ENCODE measurements around the gene SFMBT2. TPM values are rescaled to one million over a fixed set of nuclear protein-coding genes. Genes with fewer than 3 reads are reported as not detected.

SFMBT2 gene
- total RNA-seq, 2 experiments from 2014 or later, result 31.9 to 32.3 TPM

DNA sequence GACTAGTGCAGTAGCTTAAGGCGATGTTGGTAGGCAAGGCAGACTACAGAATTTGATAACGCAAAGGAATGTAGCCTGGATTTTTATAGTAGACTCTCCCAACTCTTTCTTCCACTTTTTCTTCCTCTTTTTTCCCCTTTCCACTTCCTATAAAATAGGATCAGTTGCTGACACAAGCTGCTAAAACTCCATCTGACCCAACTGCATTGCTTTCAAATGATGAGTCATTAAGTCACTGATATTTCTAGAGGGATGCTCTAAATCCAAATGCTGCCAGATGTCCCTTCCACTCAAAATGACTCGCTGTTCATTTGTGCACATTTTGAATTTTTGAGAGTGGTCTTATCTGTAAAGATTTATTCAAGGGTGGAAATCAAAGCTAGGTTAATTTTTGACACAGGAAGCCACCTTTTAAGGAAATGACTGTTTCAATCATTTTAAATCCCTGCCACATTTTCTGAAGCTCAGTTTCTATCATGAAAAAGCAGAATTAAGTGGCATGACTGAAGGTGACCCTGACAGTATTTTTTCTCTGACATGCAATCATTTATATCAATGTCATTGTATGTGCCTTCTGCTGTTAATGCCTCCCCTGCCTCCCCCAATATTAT, 25.8 kb upstream of the SFMBT2 start:
- H3K4me1 Mint-ChIP-seq, result peaks cover 14% of the 10 kb centered on the region
- H3K9me3 Mint-ChIP-seq, result no peaks in the 10 kb centered on the region
- no peak overlapping the region for H3K4me3 Mint-ChIP-seq
- H3K36me3 Mint-ChIP-seq (ENCODE audit: low read depth), result no peaks in the 10 kb centered on the region
- ChIA-PET CTCF (interaction anchor here (0.6 to 1.5 kb wide), 5 partner anchors 8 to 746 kb away, joined by 3 to 4 read pairs (median 3); no protein-coding TSS in a partner anchor), POLR2A (interaction anchor here (0.7 kb wide), 1 partner anchor 514 kb away, joined by 3 read pairs; no protein-coding TSS in a partner anchor)
- H3K27me3 Mint-ChIP-seq, result peaks cover 17% of the 10 kb centered on the region
- H3K27ac Mint-ChIP-seq, result no peak overlapping the region
- no peak for DNase-seq

- no peak for DNase-seq
- no peaks in the 10 kb centered on the region for H3K36me3 Mint-ChIP-seq (ENCODE audit: low read depth)
- no peak overlapping the region for H3K27ac Mint-ChIP-seq
- peaks cover 14% of the 10 kb centered on the region for H3K4me1 Mint-ChIP-seq
- no peaks in the 10 kb centered on the region for H3K9me3 Mint-ChIP-seq
- POLR2A ChIA-PET, result interaction anchor here (0.7 kb wide), 1 partner anchor 513 kb away, joined by 3 read pairs; no protein-coding TSS in a partner anchor
- H3K4me3 Mint-ChIP-seq, result no peak overlapping the region
- peaks cover 15% of the 10 kb centered on the region for H3K27me3 Mint-ChIP-seq
- CTCF ChIA-PET, result interaction anchor here (0.6 to 0.8 kb wide), 2 partner anchors 19 to 190 kb away, joined by 3 read pairs; no protein-coding TSS in a partner anchor
Observed at GRCh38 chr10:7435674-7436073, 24.8 kb upstream of the SFMBT2 start.

DNA sequence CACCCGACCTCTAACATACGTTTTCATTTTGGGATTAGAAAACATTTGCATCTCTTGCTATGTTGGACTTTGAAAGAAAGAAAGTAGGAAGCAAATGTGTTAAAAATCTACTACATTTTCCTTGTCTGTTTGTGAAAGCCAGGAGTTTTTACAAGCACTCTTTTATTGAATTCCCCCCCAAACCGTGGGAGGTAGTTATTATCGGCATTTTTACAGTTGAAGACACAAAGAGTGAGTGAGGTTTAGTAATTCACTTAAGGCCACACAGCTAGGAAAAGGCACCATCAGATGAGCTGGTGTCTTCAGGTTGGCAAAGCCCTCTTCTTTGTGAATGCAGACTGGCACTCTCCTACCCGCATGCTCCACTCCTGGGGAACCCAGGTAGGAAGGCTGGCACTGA, 23.5 kb upstream of the SFMBT2 start:
- Mint-ChIP-seq H3K4me1 (peaks cover 14% of the 10 kb centered on the region), H3K36me3 (ENCODE audit: low read depth) (no peaks in the 10 kb centered on the region), H3K27me3 (peaks cover 15% of the 10 kb centered on the region), H3K27ac (no peak overlapping the region), H3K4me3 (no peak overlapping the region), H3K9me3 (no peaks in the 10 kb centered on the region)
- no peak for DNase-seq
- ChIA-PET POLR2A (no interaction called here), CTCF (no interaction called here)

DNA sequence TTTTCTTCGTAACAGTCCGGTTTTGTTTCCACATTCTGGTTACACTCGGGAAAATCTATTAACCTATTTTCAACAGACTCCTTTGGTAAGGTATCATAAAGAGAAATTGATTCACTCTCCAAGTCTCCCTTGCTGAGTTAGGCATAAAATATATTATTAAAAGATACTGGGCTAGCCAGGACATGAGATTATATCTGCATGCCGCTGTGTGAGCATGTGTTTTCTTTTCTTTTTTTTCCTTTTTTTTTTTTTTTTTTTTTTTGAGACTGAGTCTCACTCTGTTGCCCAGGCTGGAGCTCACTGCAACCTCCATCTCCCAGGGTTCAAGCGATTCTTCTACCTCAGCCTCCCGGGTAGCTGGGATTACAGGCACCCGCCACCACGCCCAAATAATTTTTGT, 23.0 kb upstream of the SFMBT2 start:
- Mint-ChIP-seq H3K4me1 (peaks cover 14% of the 10 kb centered on the region), H3K36me3 (ENCODE audit: low read depth) (no peaks in the 10 kb centered on the region), H3K4me3 (no peak overlapping the region), H3K9me3 (no peaks in the 10 kb centered on the region), H3K27ac (no peak overlapping the region), H3K27me3 (peaks cover 15% of the 10 kb centered on the region)
- POLR2A ChIA-PET, result no interaction called here
- CTCF ChIA-PET, result no interaction called here
- DNase-seq, result no peak

- DNase-seq, result no peak
- CTCF ChIA-PET, result no interaction called here
- H3K4me3 Mint-ChIP-seq, result no peak overlapping the region
- H3K9me3 Mint-ChIP-seq, result no peaks in the 10 kb centered on the region
- H3K4me1 Mint-ChIP-seq, result peaks cover 14% of the 10 kb centered on the region
- POLR2A ChIA-PET, result no interaction called here
- no peak overlapping the region for H3K27ac Mint-ChIP-seq
- H3K36me3 Mint-ChIP-seq (ENCODE audit: low read depth), result no peaks in the 10 kb centered on the region
- H3K27me3 Mint-ChIP-seq, result peaks cover 15% of the 10 kb centered on the region
Observed at GRCh38 chr10:7432884-7433726, 22.3 kb upstream of the SFMBT2 start.

DNA sequence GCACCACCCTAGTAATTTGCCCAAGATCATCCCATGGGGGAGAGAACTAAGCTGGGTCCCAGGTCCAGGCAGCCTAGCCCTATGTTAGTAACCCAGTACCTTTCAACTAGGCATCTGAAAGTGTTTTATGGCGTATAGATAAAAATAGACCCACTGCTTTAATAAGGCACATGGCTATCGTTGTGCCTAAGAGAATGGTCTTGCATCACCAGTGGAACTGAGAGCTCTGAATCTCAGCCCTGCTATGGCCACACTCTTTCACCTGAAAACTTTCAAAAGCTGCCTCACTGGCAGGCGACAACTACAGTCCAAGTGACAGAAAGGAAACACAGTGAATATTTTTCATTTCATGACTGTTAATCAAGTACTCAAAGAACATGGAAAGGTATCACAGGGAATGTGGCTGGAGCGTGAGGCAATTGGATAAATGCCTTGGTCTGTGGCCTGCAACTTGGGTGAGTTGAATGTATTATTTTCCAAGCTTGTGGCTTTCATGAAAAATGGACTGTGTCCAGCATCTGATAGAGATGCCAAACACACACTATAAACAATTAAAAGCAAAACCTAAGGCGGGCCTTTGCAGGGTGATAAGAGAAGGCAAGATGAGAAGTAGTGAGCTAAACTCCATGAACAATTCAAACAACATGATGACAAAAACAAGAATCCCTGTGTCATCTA, 18.0 kb upstream of the SFMBT2 start:
- ChIA-PET CTCF (interaction anchor here (1.2 kb wide), 2 partner anchors 8 to 16 kb away, joined by 3 to 4 read pairs; no protein-coding TSS in a partner anchor), POLR2A (no interaction called here)
- H3K27me3 Mint-ChIP-seq, result peaks cover 15% of the 10 kb centered on the region
- peaks cover 20% of the 10 kb centered on the region for H3K4me1 Mint-ChIP-seq
- no peak overlapping the region for H3K27ac Mint-ChIP-seq
- no peaks in the 10 kb centered on the region for H3K36me3 Mint-ChIP-seq (ENCODE audit: low read depth)
- DNase-seq, result no peak
- H3K9me3 Mint-ChIP-seq, result peaks cover 6% of the 10 kb centered on the region
- H3K4me3 Mint-ChIP-seq, result no peak overlapping the region

- Mint-ChIP-seq H3K4me1 (peaks cover 20% of the 10 kb centered on the region), H3K27me3 (peaks cover 3% of the 10 kb centered on the region), H3K27ac (no peak overlapping the region), H3K9me3 (peaks cover 6% of the 10 kb centered on the region), H3K36me3 (ENCODE audit: low read depth) (no peaks in the 10 kb centered on the region), H3K4me3 (no peak overlapping the region)
- CTCF ChIA-PET, result interaction anchor here (1.3 kb wide), 1 partner anchor 349 kb away, joined by 3 read pairs; no protein-coding TSS in a partner anchor
- DNase-seq, result no peak
- POLR2A ChIA-PET, result no interaction called here
Observed at GRCh38 chr10:7426349-7426748, 15.5 kb upstream of the SFMBT2 start.

DNA sequence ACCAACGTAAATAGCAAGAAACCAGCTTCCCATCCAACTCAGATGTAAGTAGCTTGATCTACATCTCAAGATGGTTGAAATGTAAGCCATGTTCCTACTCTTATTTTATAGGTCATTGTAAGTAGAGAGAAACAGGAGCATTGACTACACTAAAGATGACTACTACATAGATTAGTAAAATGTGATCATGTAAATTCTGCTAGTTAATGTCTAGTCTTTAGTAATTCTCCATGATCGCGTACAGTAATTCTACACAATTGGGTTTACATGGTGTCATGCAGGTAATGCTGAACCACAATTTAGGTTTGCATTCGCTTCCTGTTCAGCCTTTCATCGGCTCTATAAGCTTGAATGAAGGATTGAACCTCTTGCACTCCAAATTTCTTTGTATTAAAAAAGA, 14.9 kb upstream of the SFMBT2 start:
- Mint-ChIP-seq H3K4me1 (peaks cover 20% of the 10 kb centered on the region), H3K36me3 (ENCODE audit: low read depth) (no peaks in the 10 kb centered on the region), H3K4me3 (no peak overlapping the region), H3K27ac (no peak overlapping the region), H3K9me3 (peaks cover 6% of the 10 kb centered on the region), H3K27me3 (peaks cover 3% of the 10 kb centered on the region)
- no peak for DNase-seq
- POLR2A ChIA-PET, result no interaction called here
- CTCF ChIA-PET, result interaction anchor here (1.3 to 2.2 kb wide), 2 partner anchors 14 to 348 kb away, joined by 3 to 6 read pairs; partner anchors contain the start of gene SFMBT2

DNA sequence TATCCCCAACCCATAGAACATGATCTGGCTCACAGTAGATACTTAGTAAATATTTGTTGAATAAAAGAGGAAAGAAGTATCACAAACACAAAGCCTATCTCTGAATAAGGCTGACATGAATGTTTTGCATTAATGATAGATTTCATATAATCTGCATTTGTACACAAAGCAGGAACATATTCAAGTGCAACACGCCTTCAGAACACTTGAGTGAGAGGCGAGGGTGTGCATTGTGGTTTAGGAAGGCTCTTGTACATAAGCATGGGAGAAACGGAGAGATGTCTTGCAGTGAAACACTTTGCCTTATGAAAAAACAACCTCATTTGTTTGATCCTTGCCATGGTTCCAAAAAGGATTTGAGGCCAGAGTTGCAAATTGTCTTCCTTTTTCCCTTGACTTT, 14.1 kb upstream of the SFMBT2 start:
- Mint-ChIP-seq H3K36me3 (ENCODE audit: low read depth) (no peaks in the 10 kb centered on the region), H3K27me3 (peaks cover 3% of the 10 kb centered on the region), H3K4me1 (peaks cover 20% of the 10 kb centered on the region), H3K9me3 (peaks cover 6% of the 10 kb centered on the region), H3K4me3 (no peak overlapping the region), H3K27ac (no peak overlapping the region)
- POLR2A ChIA-PET, result no interaction called here
- no peak for DNase-seq
- CTCF ChIA-PET, result interaction anchor here (0.8 to 2.2 kb wide), 4 partner anchors 14 to 348 kb away, joined by 3 to 6 read pairs (median 4); partner anchors contain the start of gene SFMBT2

- Mint-ChIP-seq H3K27ac (no peak overlapping the region), H3K36me3 (ENCODE audit: low read depth) (no peaks in the 10 kb centered on the region), H3K9me3 (peaks cover 6% of the 10 kb centered on the region), H3K27me3 (peaks cover 3% of the 10 kb centered on the region), H3K4me1 (peaks cover 24% of the 10 kb centered on the region), H3K4me3 (no peak overlapping the region)
- ChIA-PET CTCF (interaction anchor here (0.5 to 2.2 kb wide), 7 partner anchors 13 to 1306 kb away, joined by 3 to 6 read pairs (median 3); partner anchors contain the start of gene SFMBT2), POLR2A (no interaction called here)
- DNase-seq, result no peak
Observed at GRCh38 chr10:7424315-7424714, 13.5 kb upstream of the SFMBT2 start.

DNA sequence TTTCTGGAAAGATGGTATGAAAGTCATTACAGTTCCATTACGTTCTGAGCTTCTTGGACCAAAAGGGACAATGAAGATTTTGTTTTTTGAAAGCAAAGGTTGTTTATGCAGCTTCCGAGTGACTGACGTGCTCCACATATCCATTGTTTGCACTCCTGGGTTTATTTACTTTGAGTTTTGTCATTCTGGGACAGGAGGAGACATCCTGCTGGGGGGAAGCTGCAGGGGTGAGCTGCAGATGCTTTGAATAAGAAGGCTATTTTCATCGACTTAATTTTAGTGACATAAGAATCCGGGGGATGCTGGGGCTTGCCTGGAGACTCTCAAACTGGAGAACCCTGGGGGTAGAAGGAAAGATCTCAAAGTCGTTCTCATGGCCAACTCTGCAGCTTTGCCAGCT, 12.7 kb upstream of the SFMBT2 start:
- Mint-ChIP-seq H3K9me3 (peaks cover 6% of the 10 kb centered on the region), H3K4me3 (no peak overlapping the region), H3K36me3 (ENCODE audit: low read depth) (no peaks in the 10 kb centered on the region), H3K4me1 (peaks cover 28% of the 10 kb centered on the region), H3K27me3 (peaks cover 3% of the 10 kb centered on the region), H3K27ac (no peak overlapping the region)
- CTCF ChIA-PET, result interaction anchor here (1.0 to 2.2 kb wide), 4 partner anchors 12 to 503 kb away, joined by 3 to 6 read pairs (median 4); partner anchors contain the start of gene SFMBT2
- DNase-seq, result no peak
- POLR2A ChIA-PET, result no interaction called here

DNA sequence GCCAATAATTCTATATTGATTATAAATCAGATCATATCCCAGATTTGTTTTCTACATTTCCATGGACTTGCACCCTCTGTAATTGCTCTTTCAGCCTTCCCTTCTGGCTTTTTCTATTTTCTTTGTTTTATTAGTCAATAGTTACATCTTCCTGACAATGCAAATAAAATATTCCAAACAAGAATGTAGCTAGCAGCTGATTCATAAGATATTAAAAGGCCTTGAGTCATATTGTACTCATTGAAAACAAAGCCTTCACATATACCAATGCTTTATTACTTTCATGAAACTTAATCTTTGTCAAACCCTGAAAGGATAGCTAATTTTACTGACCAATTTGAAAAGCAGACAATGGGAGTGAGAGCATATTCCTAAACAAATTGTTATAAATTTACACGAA, 10.7 kb upstream of the SFMBT2 start:
- Mint-ChIP-seq H3K27ac (no peak overlapping the region), H3K4me3 (no peak overlapping the region), H3K4me1 (peaks cover 43% of the 10 kb centered on the region), H3K9me3 (peaks cover 5% of the 10 kb centered on the region), H3K36me3 (ENCODE audit: low read depth) (no peaks in the 10 kb centered on the region), H3K27me3 (peaks cover 3% of the 10 kb centered on the region)
- no peak for DNase-seq
- ChIA-PET CTCF (interaction anchor here (0.6 to 1.0 kb wide), 3 partner anchors 20 to 58 kb away, joined by 3 to 5 read pairs (median 4); no protein-coding TSS in a partner anchor), POLR2A (no interaction called here)

Measured in activated CD4-positive, alpha-beta T cell treated with anti-CD3 and anti-CD28 coated beads, Interleukin-2, amount 10 ng/mL, durations not matched to agents 7 days and 5 days (primary cell).